Measurements from ENCODE around the gene SCMH1. TPM values are rescaled to one million over a fixed set of nuclear protein-coding genes. Genes with fewer than 3 reads are reported as not detected.

SCMH1 gene
- total and polyA plus RNA-seq, 2 donors (not counting 3 experiments of a cell fraction or from before 2014, with no cell fraction given): 39.9 to 40.7 TPM

DNA sequence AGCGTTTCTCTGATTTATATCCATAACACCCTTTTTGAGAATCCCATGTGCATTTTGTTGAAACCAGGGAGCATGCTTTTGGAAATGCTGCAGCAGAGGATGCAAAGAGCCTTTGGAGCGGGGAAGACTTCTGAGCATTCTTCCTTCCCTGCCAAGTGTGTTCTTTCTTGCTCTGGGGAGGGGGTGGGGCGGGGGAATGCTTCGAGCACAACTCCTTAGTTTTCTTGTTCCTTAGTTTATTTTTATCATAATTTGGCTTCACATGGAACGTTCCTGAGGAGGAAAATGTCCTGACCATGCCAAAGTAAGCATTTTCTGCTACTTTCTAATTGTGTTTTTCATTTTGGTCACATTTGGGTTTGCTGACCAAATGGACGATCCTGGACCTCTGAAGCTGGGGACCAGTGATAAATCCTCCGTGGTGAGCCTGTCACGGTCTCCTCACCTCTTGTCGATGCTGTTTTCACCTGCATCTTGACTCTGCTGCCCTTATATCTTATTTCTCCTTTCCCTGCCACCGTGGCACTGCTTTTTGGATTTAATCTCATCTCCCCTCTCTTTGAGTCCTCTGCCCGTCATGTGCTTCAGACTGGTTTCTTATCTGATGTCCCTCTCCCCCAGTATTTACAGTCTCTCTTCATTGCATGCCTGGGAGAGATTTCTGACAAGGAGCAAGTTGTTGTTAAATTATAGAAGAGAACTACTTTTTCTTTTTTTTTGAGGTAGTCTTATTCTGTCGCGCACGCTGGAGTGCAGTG lies 260.2 kb downstream of the SCMH1 start:
- dilution Hi-C loops (cut with MboI; ENCODE audit: extremely low pct_ligation_motif_present, low sequenced_read_pairs): no loop called here
- peak; percentile 38 for FAIRE-seq
- CTCF ChIA-PET: interaction anchor here (1.0 to 1.2 kb wide), 3 partner anchors 20 to 29 kb away, joined by 3 to 4 read pairs (median 3); no protein-coding TSS in a partner anchor

More for the DNA sequence above, 260.2 kb downstream of the SCMH1 start:
- peaks cover 57% of the 10 kb centered on the region for H3K79me2 ChIP-seq (ENCODE audit: control insufficient read depth, insufficient read depth, low read length)
- no peak for DNase-seq (ENCODE audit: low read depth, low spot score)
- POLR2A ChIA-PET: no interaction called here
- peaks cover 26% of the 10 kb centered on the region for H3K4me1 ChIP-seq (ENCODE audit: control insufficient read depth, extremely low read depth, insufficient read depth, low read length)
- H3K4me3 ChIP-seq (replicated peaks in 1 of 3; ENCODE audit: insufficient read depth in 1 of 3, low read depth in 1 of 3, low read length in 3 of 3): peak overlapping the region in 1 of 3 experiments; percentile 69
- intact Hi-C loops (cut with micrococcal nuclease): no loop called here
- no peak overlapping the region for H2AFZ ChIP-seq (ENCODE audit: low read depth, low read length)
- TF ChIP-seq EZH2 (IDR thresholded peaks at IDR 0.05; ENCODE audit: borderline replicate concordance, low read depth, low read length, severe bottlenecking) (no peak), GATA2 (IDR thresholded peaks at IDR 0.05; ENCODE audit: insufficient read depth, insufficient read length, low read depth, low read length) (no peak), MYC (IDR thresholded peaks at IDR 0.05; ENCODE audit: low read depth, low read length) (no peak), JUN (IDR thresholded peaks at IDR 0.05; ENCODE audit: borderline replicate concordance, insufficient read depth, insufficient read length, low read depth) (no peak), POLR2AphosphoS5 (IDR thresholded peaks at IDR 0.05; ENCODE audit: insufficient read depth, low read depth, low read length) (no peak), FOS (IDR thresholded peaks at IDR 0.05; ENCODE audit: borderline replicate concordance, insufficient read depth, low read length) (no peak), POLR2A (IDR thresholded peaks at IDR 0.05; ENCODE audit: low read depth, low read length) (no peak)
- TF ChIP-seq, protein P1, sequence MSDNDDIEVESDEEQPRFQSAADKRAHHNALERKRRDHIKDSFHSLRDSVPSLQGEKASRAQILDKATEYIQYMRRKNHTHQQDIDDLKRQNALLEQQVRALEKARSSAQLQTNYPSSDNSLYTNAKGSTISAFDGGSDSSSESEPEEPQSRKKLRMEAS (IDR thresholded peaks at IDR 0.05; ENCODE audit: insufficient read depth, insufficient read length): no peak
- TF ChIP-seq, protein P2, sequence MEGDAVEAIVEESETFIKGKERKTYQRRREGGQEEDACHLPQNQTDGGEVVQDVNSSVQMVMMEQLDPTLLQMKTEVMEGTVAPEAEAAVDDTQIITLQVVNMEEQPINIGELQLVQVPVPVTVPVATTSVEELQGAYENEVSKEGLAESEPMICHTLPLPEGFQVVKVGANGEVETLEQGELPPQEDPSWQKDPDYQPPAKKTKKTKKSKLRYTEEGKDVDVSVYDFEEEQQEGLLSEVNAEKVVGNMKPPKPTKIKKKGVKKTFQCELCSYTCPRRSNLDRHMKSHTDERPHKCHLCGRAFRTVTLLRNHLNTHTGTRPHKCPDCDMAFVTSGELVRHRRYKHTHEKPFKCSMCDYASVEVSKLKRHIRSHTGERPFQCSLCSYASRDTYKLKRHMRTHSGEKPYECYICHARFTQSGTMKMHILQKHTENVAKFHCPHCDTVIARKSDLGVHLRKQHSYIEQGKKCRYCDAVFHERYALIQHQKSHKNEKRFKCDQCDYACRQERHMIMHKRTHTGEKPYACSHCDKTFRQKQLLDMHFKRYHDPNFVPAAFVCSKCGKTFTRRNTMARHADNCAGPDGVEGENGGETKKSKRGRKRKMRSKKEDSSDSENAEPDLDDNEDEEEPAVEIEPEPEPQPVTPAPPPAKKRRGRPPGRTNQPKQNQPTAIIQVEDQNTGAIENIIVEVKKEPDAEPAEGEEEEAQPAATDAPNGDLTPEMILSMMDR (IDR thresholded peaks at IDR 0.05; ENCODE audit: extremely low read depth in 1 of 2, insufficient read depth in 1 of 2, low read depth in 1 of 2, low read length in 2 of 2): no peak
- H3K9ac ChIP-seq (replicated peaks; ENCODE audit: extremely low read depth, insufficient read depth, low read length): no peak overlapping the region
- H4K20me1 ChIP-seq (replicated peaks; ENCODE audit: control insufficient read depth, extremely low read depth, insufficient read depth, low read length): no peaks in the 10 kb centered on the region
- peaks cover 11 to 21% of the 10 kb centered on the region in 2 experiments for H3K36me3 ChIP-seq (ENCODE audit: control insufficient read depth in 2 of 2, extremely low read depth in 1 of 2, insufficient read depth in 2 of 2, low read length in 2 of 2)
- no peak overlapping the region for H3K27ac ChIP-seq (ENCODE audit: insufficient read depth, low read depth, low read length)
- H3K4me2 ChIP-seq (ENCODE audit: insufficient read depth, low read length): peak overlapping the region; percentile 48
- no peaks in the 10 kb centered on the region for H3K9me1 ChIP-seq (replicated peaks; ENCODE audit: control insufficient read depth, extremely low read depth, insufficient read depth, low read length)
- no peaks in the 10 kb centered on the region for H3K27me3 ChIP-seq (ENCODE audit: control insufficient read depth in 2 of 2, insufficient read depth in 2 of 2, low read length in 2 of 2)
- H3K9me3 ChIP-seq (replicated peaks; ENCODE audit: control insufficient read depth, insufficient read depth, low read length): no peaks in the 10 kb centered on the region
- BruUV-seq (replicated peaks): no TSS peak

All from endothelial cell of umbilical vein (primary cell).